Measurements from ENCODE around the gene MORN4. TPM values are rescaled to one million over a fixed set of nuclear protein-coding genes. Genes with fewer than 3 reads are reported as not detected.

The MORN4 gene
- polyA plus RNA-seq, 1 donor (not counting 4 experiments of a cell fraction or from before 2014, with no cell fraction given), result 9.1 TPM

DNA sequence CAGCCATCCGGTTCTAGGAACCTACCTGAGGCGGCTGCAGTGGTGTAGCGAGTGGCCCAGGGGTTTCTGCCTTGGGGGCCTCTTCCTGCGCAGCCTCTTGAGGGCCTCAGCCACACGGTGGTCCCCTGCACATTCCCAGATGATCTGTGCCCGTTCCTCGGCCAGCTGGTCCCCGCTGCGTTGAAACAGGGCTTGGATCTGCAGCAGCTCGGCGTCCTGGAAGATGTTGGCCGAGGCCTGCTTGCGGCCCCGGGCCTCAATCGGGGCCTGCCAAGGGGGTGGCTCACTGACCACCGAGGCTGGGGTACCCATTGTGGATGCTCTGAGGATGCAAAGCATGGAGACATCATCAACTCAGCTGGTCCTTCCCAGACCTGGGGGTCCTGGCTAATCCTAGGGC is 46.3 kb upstream of the MORN4 start:
- H3K27ac ChIP-seq (ENCODE audit: control insufficient read depth, insufficient read depth, low read length), result no peak overlapping the region
- H3K9me3 ChIP-seq (ENCODE audit: control insufficient read depth, low read depth, low read length), result no peaks in the 10 kb centered on the region
- no peaks in the 10 kb centered on the region for H3K9me1 ChIP-seq (ENCODE audit: control insufficient read depth, extremely low read depth, insufficient read depth, low read length)
- DNase-seq (ENCODE audit: low read depth, low spot score) (no peak), FAIRE-seq (no peak)
- H2AFZ ChIP-seq (ENCODE audit: control insufficient read depth, low read length), result no peak overlapping the region
- H4K20me1 ChIP-seq (ENCODE audit: control insufficient read depth, extremely low read depth, insufficient read depth, low read length), result peaks cover 10% of the 10 kb centered on the region
- no peak overlapping the region for H3K9ac ChIP-seq (ENCODE audit: control insufficient read depth, extremely low read depth, insufficient read depth, low read length)
- dilution Hi-C loops (cut with MboI; ENCODE audit: extremely low pct_ligation_motif_present, low sequenced_read_pairs), result no loop called here
- no peak overlapping the region for H3K4me2 ChIP-seq (ENCODE audit: control insufficient read depth, extremely low read depth, insufficient read depth, low read depth, low read length)
- H3K27me3 ChIP-seq (ENCODE audit: control insufficient read depth, extremely low read depth, insufficient read depth, low read length), result no peaks in the 10 kb centered on the region
- no peak overlapping the region for H3K4me3 ChIP-seq (ENCODE audit: control insufficient read depth in 2 of 3, extremely low read depth in 1 of 3, insufficient read depth in 2 of 3, low read depth in 1 of 3, low read length in 3 of 3)
- peaks cover 39% of the 10 kb centered on the region for H3K79me2 ChIP-seq (ENCODE audit: control insufficient read depth, insufficient read depth, low read length)
- peaks cover 16% of the 10 kb centered on the region for H3K4me1 ChIP-seq (ENCODE audit: control insufficient read depth, extremely low read depth, insufficient read depth, low read length)
- H3K36me3 ChIP-seq (ENCODE audit: control insufficient read depth in 2 of 2, extremely low read depth in 1 of 2, insufficient read depth in 2 of 2, low read length in 2 of 2), result peaks cover 30 to 52% of the 10 kb centered on the region in 2 experiments
- TF ChIP-seq, protein P1, sequence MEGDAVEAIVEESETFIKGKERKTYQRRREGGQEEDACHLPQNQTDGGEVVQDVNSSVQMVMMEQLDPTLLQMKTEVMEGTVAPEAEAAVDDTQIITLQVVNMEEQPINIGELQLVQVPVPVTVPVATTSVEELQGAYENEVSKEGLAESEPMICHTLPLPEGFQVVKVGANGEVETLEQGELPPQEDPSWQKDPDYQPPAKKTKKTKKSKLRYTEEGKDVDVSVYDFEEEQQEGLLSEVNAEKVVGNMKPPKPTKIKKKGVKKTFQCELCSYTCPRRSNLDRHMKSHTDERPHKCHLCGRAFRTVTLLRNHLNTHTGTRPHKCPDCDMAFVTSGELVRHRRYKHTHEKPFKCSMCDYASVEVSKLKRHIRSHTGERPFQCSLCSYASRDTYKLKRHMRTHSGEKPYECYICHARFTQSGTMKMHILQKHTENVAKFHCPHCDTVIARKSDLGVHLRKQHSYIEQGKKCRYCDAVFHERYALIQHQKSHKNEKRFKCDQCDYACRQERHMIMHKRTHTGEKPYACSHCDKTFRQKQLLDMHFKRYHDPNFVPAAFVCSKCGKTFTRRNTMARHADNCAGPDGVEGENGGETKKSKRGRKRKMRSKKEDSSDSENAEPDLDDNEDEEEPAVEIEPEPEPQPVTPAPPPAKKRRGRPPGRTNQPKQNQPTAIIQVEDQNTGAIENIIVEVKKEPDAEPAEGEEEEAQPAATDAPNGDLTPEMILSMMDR (optimal IDR thresholded peaks at IDR 0.05 in 1 of 3, IDR thresholded peaks at IDR 0.05 in 1 of 3, conservative IDR thresholded peaks at IDR 0.05 in 1 of 3; ENCODE audit: extremely low read depth in 1 of 3, insufficient read depth in 2 of 3, low read length in 3 of 3), result no peak
- no peak for TF ChIP-seq EZH2 (IDR thresholded peaks at IDR 0.05; ENCODE audit: low read length)

DNA sequence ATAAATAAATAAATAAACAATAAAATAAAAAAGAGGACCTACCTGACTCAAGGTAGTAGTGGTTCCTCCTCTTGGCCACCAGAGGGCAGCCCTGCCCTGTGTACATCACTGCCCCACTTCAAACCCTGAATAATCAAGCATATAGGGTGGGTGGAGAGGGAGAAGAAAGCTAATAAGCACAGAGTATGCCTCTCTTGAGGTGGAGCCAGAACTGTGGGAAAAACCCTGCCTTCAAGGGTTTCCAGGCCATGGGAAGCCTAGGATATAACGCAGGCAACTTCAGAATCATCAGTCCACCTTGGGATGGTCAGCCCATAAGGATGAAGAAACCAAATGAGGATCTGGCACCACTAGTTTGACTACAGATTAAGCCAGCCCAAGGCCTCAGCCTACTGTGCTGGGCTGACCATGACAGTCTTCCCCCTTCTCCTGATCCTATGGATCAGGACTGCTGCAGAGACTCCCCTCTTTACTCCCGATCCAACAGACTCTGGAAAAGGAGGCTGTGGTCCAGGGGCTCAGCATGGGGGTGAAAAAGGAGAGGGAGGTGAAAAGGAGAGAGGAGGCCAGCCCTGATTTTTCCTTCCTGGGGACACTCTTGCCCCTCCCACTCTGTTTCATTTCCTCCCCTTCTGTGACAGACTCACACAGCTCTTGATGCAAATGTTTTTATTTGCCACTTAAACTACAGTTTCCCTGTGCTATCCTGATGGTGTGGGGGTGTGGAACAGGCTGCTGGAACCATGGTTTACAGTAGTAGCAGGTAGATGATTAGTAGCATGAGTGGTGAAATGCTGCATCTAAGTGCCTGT is 43.7 kb upstream of the MORN4 start:
- H3K9me3 ChIP-seq (ENCODE audit: control insufficient read depth, low read depth, low read length), result no peaks in the 10 kb centered on the region
- no peak overlapping the region for H3K9ac ChIP-seq (ENCODE audit: control insufficient read depth, extremely low read depth, insufficient read depth, low read length)
- FAIRE-seq (peak; percentile 80), DNase-seq (ENCODE audit: low read depth, low spot score) (peak; percentile 38)
- TF ChIP-seq, protein P1 (optimal IDR thresholded peaks at IDR 0.05 in 1 of 3, IDR thresholded peaks at IDR 0.05 in 1 of 3, conservative IDR thresholded peaks at IDR 0.05 in 1 of 3; ENCODE audit: extremely low read depth in 1 of 3, insufficient read depth in 2 of 3, low read length in 3 of 3), result peak; percentile 73 to 84 (median 74)
- TF ChIP-seq EZH2 (IDR thresholded peaks at IDR 0.05; ENCODE audit: low read length), result no peak
- H3K9me1 ChIP-seq (ENCODE audit: control insufficient read depth, extremely low read depth, insufficient read depth, low read length), result no peaks in the 10 kb centered on the region
- H3K4me2 ChIP-seq (ENCODE audit: control insufficient read depth, extremely low read depth, insufficient read depth, low read depth, low read length), result no peak overlapping the region
- dilution Hi-C loops (cut with MboI; ENCODE audit: extremely low pct_ligation_motif_present, low sequenced_read_pairs), result no loop called here
- H2AFZ ChIP-seq (ENCODE audit: control insufficient read depth, low read length), result no peak overlapping the region
- H3K4me3 ChIP-seq (ENCODE audit: control insufficient read depth in 2 of 3, extremely low read depth in 1 of 3, insufficient read depth in 2 of 3, low read depth in 1 of 3, low read length in 3 of 3), result no peak overlapping the region
- H3K27me3 ChIP-seq (ENCODE audit: control insufficient read depth, extremely low read depth, insufficient read depth, low read length), result no peaks in the 10 kb centered on the region
- peaks cover 14% of the 10 kb centered on the region for H3K79me2 ChIP-seq (ENCODE audit: control insufficient read depth, insufficient read depth, low read length)
- H3K4me1 ChIP-seq (ENCODE audit: control insufficient read depth, extremely low read depth, insufficient read depth, low read length), result no peaks in the 10 kb centered on the region
- peaks cover 36 to 49% of the 10 kb centered on the region in 2 experiments for H3K36me3 ChIP-seq (ENCODE audit: control insufficient read depth in 2 of 2, extremely low read depth in 1 of 2, insufficient read depth in 2 of 2, low read length in 2 of 2)
- no peak overlapping the region for H3K27ac ChIP-seq (ENCODE audit: control insufficient read depth, insufficient read depth, low read length)
- H4K20me1 ChIP-seq (ENCODE audit: control insufficient read depth, extremely low read depth, insufficient read depth, low read length), result peaks cover 10% of the 10 kb centered on the region
